ENCODE measurements around the gene CLSTN2. TPM values are rescaled to one million over a fixed set of nuclear protein-coding genes. Genes with fewer than 3 reads are reported as not detected.

The CLSTN2 gene
- total RNA-seq, 1 experiment from 2014 or later = not detected

DNA sequence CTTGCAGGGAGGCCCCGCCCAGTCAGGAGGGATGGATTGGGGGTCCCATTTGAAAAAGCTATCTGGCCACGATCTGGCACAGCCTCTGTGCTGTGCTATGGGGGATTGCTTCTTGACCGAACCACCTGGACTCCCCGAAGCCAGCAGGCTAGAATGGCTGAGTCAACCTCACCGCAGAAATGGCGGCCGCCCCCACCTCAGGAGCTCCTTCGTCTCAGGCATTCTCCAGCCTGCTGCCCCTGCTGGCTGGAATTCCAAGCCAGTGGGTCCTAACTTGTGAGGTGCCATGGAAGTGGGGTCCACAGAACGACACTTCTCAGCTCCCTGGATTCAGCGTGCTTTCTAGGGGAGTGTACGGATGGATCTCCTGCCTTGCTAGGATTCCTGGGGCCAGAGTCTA, 562.3 kb downstream of the CLSTN2 start:
- intact Hi-C loops (cut with micrococcal nuclease) = no loop called here
- no TSS peak for BruUV-seq (replicated peaks)
- Histone ChIP-seq H3K79me2 (ENCODE audit: low read length) (no peaks in the 10 kb centered on the region), H3K4me1 (ENCODE audit: insufficient read depth, low read length) (no peaks in the 10 kb centered on the region), H3K36me3 (ENCODE audit: low read depth, low read length) (no peaks in the 10 kb centered on the region), H3F3A (ENCODE audit: low read length, unreplicated experiment) (no peaks in the 10 kb centered on the region), H2AFZ (ENCODE audit: low read length) (no peak overlapping the region), H4K20me1 (ENCODE audit: low read length) (no peaks in the 10 kb centered on the region), H3K4me2 (ENCODE audit: low read length) (no peak overlapping the region), H3K9me2 (replicated peaks; ENCODE audit: low read length) (no peaks in the 10 kb centered on the region), H3K9me3 (ENCODE audit: low read length) (no peaks in the 10 kb centered on the region), H3K9ac (ENCODE audit: low read length) (no peak overlapping the region), H3K4me3 (ENCODE audit: low read length) (no peak overlapping the region), H3K27ac (ENCODE audit: low read length) (no peak overlapping the region), H3K27me3 (ENCODE audit: low read length) (0 out of 2 replicates have a peak, but pooled peaks cover 4% of the 10 kb centered on the region)
- CTCF ChIA-PET = no interaction called here
- DNase-seq (no peak), ATAC-seq (no peak)
- TF ChIP-seq EZH2 (IDR thresholded peaks at IDR 0.05; ENCODE audit: low read length, unreplicated experiment) = no peak
- TF ChIP-seq, protein P1, sequence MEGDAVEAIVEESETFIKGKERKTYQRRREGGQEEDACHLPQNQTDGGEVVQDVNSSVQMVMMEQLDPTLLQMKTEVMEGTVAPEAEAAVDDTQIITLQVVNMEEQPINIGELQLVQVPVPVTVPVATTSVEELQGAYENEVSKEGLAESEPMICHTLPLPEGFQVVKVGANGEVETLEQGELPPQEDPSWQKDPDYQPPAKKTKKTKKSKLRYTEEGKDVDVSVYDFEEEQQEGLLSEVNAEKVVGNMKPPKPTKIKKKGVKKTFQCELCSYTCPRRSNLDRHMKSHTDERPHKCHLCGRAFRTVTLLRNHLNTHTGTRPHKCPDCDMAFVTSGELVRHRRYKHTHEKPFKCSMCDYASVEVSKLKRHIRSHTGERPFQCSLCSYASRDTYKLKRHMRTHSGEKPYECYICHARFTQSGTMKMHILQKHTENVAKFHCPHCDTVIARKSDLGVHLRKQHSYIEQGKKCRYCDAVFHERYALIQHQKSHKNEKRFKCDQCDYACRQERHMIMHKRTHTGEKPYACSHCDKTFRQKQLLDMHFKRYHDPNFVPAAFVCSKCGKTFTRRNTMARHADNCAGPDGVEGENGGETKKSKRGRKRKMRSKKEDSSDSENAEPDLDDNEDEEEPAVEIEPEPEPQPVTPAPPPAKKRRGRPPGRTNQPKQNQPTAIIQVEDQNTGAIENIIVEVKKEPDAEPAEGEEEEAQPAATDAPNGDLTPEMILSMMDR (conservative IDR thresholded peaks at IDR 0.05; ENCODE audit: low read depth, low read length) = no peak
- TF ChIP-seq EZH2phosphoT487 (IDR thresholded peaks at IDR 0.05; ENCODE audit: borderline replicate concordance, low read length) = no peak
- POLR2A ChIA-PET (ENCODE audit: unreplicated experiment) = no interaction called here

DNA sequence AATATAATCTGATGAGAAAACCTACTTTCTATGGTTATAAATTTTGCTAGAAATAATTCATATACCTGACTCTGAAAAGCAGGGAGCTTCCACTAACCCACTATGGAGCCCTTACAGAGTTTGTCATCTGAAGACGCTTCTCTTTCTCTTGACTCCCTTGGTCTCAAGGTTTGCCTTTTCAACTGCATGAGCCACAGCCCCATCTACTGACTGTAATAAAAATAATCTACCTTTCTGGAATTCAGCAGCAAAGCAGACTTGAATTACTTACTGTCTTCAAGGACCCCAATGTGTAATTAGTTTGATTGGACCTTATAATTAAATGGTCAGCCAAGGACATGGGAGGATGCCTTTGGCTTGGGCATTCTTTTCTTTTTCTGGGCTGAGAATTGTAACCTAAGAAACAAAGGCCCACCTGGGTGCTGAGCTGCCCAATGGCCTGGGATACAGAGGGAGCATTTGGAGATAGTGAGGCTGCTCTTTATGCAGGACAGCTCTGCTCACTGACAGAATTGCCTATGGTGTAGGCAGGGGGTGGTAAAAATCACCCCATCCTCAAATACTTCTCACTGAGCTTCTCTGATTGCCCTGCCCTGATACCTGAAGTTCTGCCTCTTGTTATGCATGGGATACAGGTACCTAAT, 564.3 kb downstream of the CLSTN2 start:
- DNase-seq (peak; percentile 28), ATAC-seq (no peak)
- Histone ChIP-seq H3F3A (ENCODE audit: low read length, unreplicated experiment) (no peaks in the 10 kb centered on the region), H3K4me1 (ENCODE audit: insufficient read depth, low read length) (no peaks in the 10 kb centered on the region), H2AFZ (ENCODE audit: low read length) (no peak overlapping the region), H3K36me3 (ENCODE audit: low read depth, low read length) (no peaks in the 10 kb centered on the region), H3K27me3 (ENCODE audit: low read length) (0 out of 2 replicates have a peak, but pooled peaks cover 4% of the 10 kb centered on the region), H3K9ac (ENCODE audit: low read length) (no peak overlapping the region), H3K9me3 (ENCODE audit: low read length) (no peaks in the 10 kb centered on the region), H3K79me2 (ENCODE audit: low read length) (no peaks in the 10 kb centered on the region), H3K9me2 (replicated peaks; ENCODE audit: low read length) (no peaks in the 10 kb centered on the region), H3K27ac (ENCODE audit: low read length) (no peak overlapping the region), H3K4me2 (ENCODE audit: low read length) (no peak overlapping the region), H4K20me1 (ENCODE audit: low read length) (no peaks in the 10 kb centered on the region), H3K4me3 (ENCODE audit: low read length) (no peak overlapping the region)
- POLR2A ChIA-PET (ENCODE audit: unreplicated experiment) = no interaction called here
- CTCF ChIA-PET = no interaction called here
- TF ChIP-seq, protein P1 (conservative IDR thresholded peaks at IDR 0.05; ENCODE audit: low read depth, low read length) = peak; percentile 44
- TF ChIP-seq EZH2 (IDR thresholded peaks at IDR 0.05; ENCODE audit: low read length, unreplicated experiment) = no peak
- intact Hi-C loops (cut with micrococcal nuclease) = no loop called here
- no TSS peak for BruUV-seq (replicated peaks)

DNA sequence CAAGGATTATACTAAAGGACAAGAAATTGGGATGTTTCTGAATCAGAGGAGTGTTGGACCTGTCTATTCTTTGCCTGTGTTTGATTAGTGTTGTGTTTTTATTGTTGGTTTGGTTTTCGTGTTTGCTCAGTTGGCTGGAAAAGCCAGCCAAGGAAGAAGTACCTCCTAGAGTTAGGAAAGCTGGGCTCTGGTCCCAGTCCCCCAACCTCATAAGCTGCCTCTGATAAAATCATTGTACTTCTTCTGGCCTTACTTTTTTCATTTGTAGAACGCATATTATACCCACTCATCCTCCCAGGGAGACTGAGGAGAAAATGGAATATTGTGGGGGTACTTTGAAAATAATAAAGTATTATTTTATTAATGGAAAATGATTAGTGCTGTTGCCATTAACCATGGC, 565.5 kb downstream of the CLSTN2 start:
- H3K9me3 ChIP-seq (ENCODE audit: low read length) = no peaks in the 10 kb centered on the region
- no peaks in the 10 kb centered on the region for H3K79me2 ChIP-seq (ENCODE audit: low read length)
- ChIA-PET POLR2A (ENCODE audit: unreplicated experiment) (no interaction called here), CTCF (no interaction called here)
- intact Hi-C loops (cut with micrococcal nuclease) = no loop called here
- no peak overlapping the region for H3K4me2 ChIP-seq (ENCODE audit: low read length)
- no peaks in the 10 kb centered on the region for H4K20me1 ChIP-seq (ENCODE audit: low read length)
- no peaks in the 10 kb centered on the region for H3K9me2 ChIP-seq (replicated peaks; ENCODE audit: low read length)
- H3K27ac ChIP-seq (ENCODE audit: low read length) = no peak overlapping the region
- H3K36me3 ChIP-seq (ENCODE audit: low read depth, low read length) = no peaks in the 10 kb centered on the region
- H3F3A ChIP-seq (ENCODE audit: low read length, unreplicated experiment) = no peaks in the 10 kb centered on the region
- no peak for TF ChIP-seq EZH2 (IDR thresholded peaks at IDR 0.05; ENCODE audit: low read length, unreplicated experiment)
- TF ChIP-seq, protein P1 (conservative IDR thresholded peaks at IDR 0.05; ENCODE audit: low read depth, low read length) = no peak
- no peak for TF ChIP-seq EZH2phosphoT487 (IDR thresholded peaks at IDR 0.05; ENCODE audit: borderline replicate concordance, low read length)
- H3K27me3 ChIP-seq (ENCODE audit: low read length) = 0 out of 2 replicates have a peak, but pooled peaks cover 4% of the 10 kb centered on the region
- ATAC-seq (no peak), DNase-seq (no peak)
- H2AFZ ChIP-seq (ENCODE audit: low read length) = no peak overlapping the region
- H3K9ac ChIP-seq (ENCODE audit: low read length) = no peak overlapping the region
- H3K4me3 ChIP-seq (ENCODE audit: low read length) = no peak overlapping the region
- H3K4me1 ChIP-seq (ENCODE audit: insufficient read depth, low read length) = no peaks in the 10 kb centered on the region
- no TSS peak for BruUV-seq (replicated peaks)

All from PC-3 (cell line).